Mesendoderm (in vitro differentiated cells): Measurements from ENCODE around the gene ELANE.

Experiments used
- DNase-seq: peaks from one replicate; pipeline ENCODE4 v3.0.0; 2013
- H2AK5ac ChIP-seq: 2 replicates; pipeline ENCODE4 v1.6.1; 2013; ENCODE audit warnings: low read length, inconsistent platforms
- H2BK120ac ChIP-seq: 2 replicates; pipeline ENCODE4 v1.6.1; 2013; ENCODE audit warnings: low read depth, mild to moderate bottlenecking, low read length, moderate library complexity, mixed read lengths
- H2BK15ac ChIP-seq: replicated peaks from 2 replicates; pipeline ENCODE4 v1.6.1; 2013; ENCODE audit warnings: low read depth, mild to moderate bottlenecking, moderate library complexity
- H2BK5ac ChIP-seq: 2 replicates; pipeline ENCODE4 v1.6.1; 2013; ENCODE audit warnings: low read length, inconsistent platforms
- H3K18ac ChIP-seq: 2 replicates; pipeline ENCODE4 v1.6.1; 2013; ENCODE audit warnings: mild to moderate bottlenecking, low read length, mixed read lengths
- H3K23ac ChIP-seq: one replicate; pipeline ENCODE4 v1.6.1; 2013; ENCODE audit warnings: low read length
- H3K27ac ChIP-seq: 2 replicates; pipeline ENCODE4 v1.5.1; 2013; ENCODE audit warnings: low read depth, mild to moderate bottlenecking, inconsistent platforms, low read length, moderate library complexity
- H3K27me3 ChIP-seq: 2 replicates; pipeline ENCODE4 v1.6.1; 2013; ENCODE audit warnings: low read length, control low read depth, mild to moderate bottlenecking, inconsistent platforms; ENCODE audit not compliant: insufficient read depth, poor library complexity
- H3K36me3 ChIP-seq: 2 replicates; pipeline ENCODE4 v1.6.1; 2013; ENCODE audit warnings: low read length, inconsistent platforms; ENCODE audit not compliant: control insufficient read depth, insufficient read depth
- H3K4ac ChIP-seq: one replicate; pipeline ENCODE4 v1.6.1; 2013; ENCODE audit warnings: low read depth, mild to moderate bottlenecking, low read length, moderate library complexity
- H3K4me1 ChIP-seq: 2 replicates; pipeline ENCODE4 v1.6.1; 2013; ENCODE audit warnings: low read depth, low read length, inconsistent platforms; ENCODE audit not compliant: control insufficient read depth
- H3K4me2 ChIP-seq: 2 replicates; pipeline ENCODE4 v1.6.1; 2013; ENCODE audit warnings: low read length
- H3K4me3 ChIP-seq: 2 replicates; pipeline ENCODE4 v1.5.1; 2013; ENCODE audit warnings: mild to moderate bottlenecking, low read length
- H3K56ac ChIP-seq: one replicate; pipeline ENCODE4 v1.6.1; 2013; ENCODE audit warnings: low read length
- H3K79me1 ChIP-seq: 2 replicates; pipeline ENCODE4 v1.6.1; 2013; ENCODE audit warnings: low read length, inconsistent platforms
- H3K79me2 ChIP-seq: 2 replicates; pipeline ENCODE4 v1.6.1; 2013; ENCODE audit warnings: mild to moderate bottlenecking, low read length; ENCODE audit not compliant: control insufficient read depth, insufficient read depth
- H3K9ac ChIP-seq: 2 replicates; pipeline ENCODE4 v1.6.1; 2013; ENCODE audit warnings: low read length, inconsistent platforms
- H4K5ac ChIP-seq: one replicate; pipeline ENCODE4 v1.6.1; 2013; ENCODE audit warnings: low read length
- H4K8ac ChIP-seq: one replicate; pipeline ENCODE4 v1.6.1; 2013; ENCODE audit warnings: low read depth, mild to moderate bottlenecking, control low read depth, low read length, moderate library complexity
- WGBS: extraction: QIAGEN DNeasy Blood & Tissue Kit; methylation state at CpG from one replicate; pipeline ENCODE4 v1.1.7; 2013; ENCODE audit warnings: low lambda C conversion rate, missing lambda C conversion rate; ENCODE audit not compliant: insufficient coverage; ENCODE audit errors: extremely low coverage; 5-methylcytosine and 5-hydroxymethylcytosine counted together

Gene ELANE

GRCh38 chr19:887072-887471 is 35.0 kb downstream of the ELANE start:
- Histone ChIP-seq H3K23ac (no peak overlapping the region), H2AK5ac (no peak overlapping the region), H3K56ac (no peak overlapping the region), H3K79me2 (peaks cover under 1% of the 10 kb centered on the region), H4K5ac (no peak overlapping the region), H3K4me2 (no peak overlapping the region), H3K4ac (no peak overlapping the region), H3K27ac (no peak overlapping the region), H4K8ac (no peak overlapping the region), H3K9ac (no peak overlapping the region), H3K79me1 (no peaks in the 10 kb centered on the region), H3K18ac (no peak overlapping the region), H3K4me3 (no peak overlapping the region), H3K27me3 (no peaks in the 10 kb centered on the region), H3K36me3 (peaks cover 2% of the 10 kb centered on the region), H2BK120ac (no peak overlapping the region), H2BK5ac (no peak overlapping the region), H2BK15ac (no peak overlapping the region), H3K4me1 (no peaks in the 10 kb centered on the region)
- DNase-seq: peak; percentile 65
- no CpG with 5 or more reads among the region's 16 CpGs for WGBS

- peaks cover 2% of the 10 kb centered on the region for H3K36me3 ChIP-seq
- H3K4ac ChIP-seq: no peak overlapping the region
- no peak overlapping the region for H3K4me3 ChIP-seq
- no peak overlapping the region for H3K9ac ChIP-seq
- no peak overlapping the region for H2BK120ac ChIP-seq
- no peak for DNase-seq
- no CpG with 5 or more reads among the region's 10 CpGs for whole genome bisulfite sequencing
- H2BK15ac ChIP-seq: no peak overlapping the region
- H3K56ac ChIP-seq: no peak overlapping the region
- no peak overlapping the region for H4K8ac ChIP-seq
- no peaks in the 10 kb centered on the region for H3K27me3 ChIP-seq
- no peak overlapping the region for H4K5ac ChIP-seq
- peaks cover 3% of the 10 kb centered on the region for H3K79me2 ChIP-seq
- H2BK5ac ChIP-seq: no peak overlapping the region
- no peak overlapping the region for H3K27ac ChIP-seq
- no peaks in the 10 kb centered on the region for H3K79me1 ChIP-seq
- no peak overlapping the region for H3K18ac ChIP-seq
- no peak overlapping the region for H3K23ac ChIP-seq
- no peak overlapping the region for H3K4me2 ChIP-seq
- H2AK5ac ChIP-seq: no peak overlapping the region
- H3K4me1 ChIP-seq: no peaks in the 10 kb centered on the region
Observed at GRCh38 chr19:887599-887998, 35.5 kb downstream of the ELANE start.

GRCh38 chr19:888581-889385 is 36.7 kb downstream of the ELANE start:
- Histone ChIP-seq H3K4me1 (no peaks in the 10 kb centered on the region), H2BK5ac (no peak overlapping the region), H4K8ac (no peak overlapping the region), H3K4ac (no peak overlapping the region), H3K18ac (no peak overlapping the region), H3K36me3 (peaks cover 2% of the 10 kb centered on the region), H3K4me3 (no peak overlapping the region), H2BK15ac (no peak overlapping the region), H2AK5ac (no peak overlapping the region), H3K23ac (no peak overlapping the region), H3K9ac (no peak overlapping the region), H3K27ac (no peak overlapping the region), H3K27me3 (no peaks in the 10 kb centered on the region), H3K4me2 (no peak overlapping the region), H3K79me1 (no peaks in the 10 kb centered on the region), H3K79me2 (peaks cover 3% of the 10 kb centered on the region), H4K5ac (no peak overlapping the region), H2BK120ac (no peak overlapping the region), H3K56ac (no peak overlapping the region)
- no peak for DNase-seq
- no CpG with 5 or more reads among the region's 30 CpGs for WGBS

GRCh38 chr19:889662-890295 is 37.7 kb downstream of the ELANE start:
- Histone ChIP-seq H4K8ac (no peak overlapping the region), H3K23ac (no peak overlapping the region), H3K18ac (no peak overlapping the region), H2BK120ac (no peak overlapping the region), H3K4me2 (no peak overlapping the region), H3K79me1 (no peaks in the 10 kb centered on the region), H3K27me3 (no peaks in the 10 kb centered on the region), H4K5ac (no peak overlapping the region), H2BK5ac (no peak overlapping the region), H3K56ac (no peak overlapping the region), H3K4me3 (no peak overlapping the region), H2BK15ac (no peak overlapping the region), H3K36me3 (peaks cover 2% of the 10 kb centered on the region), H2AK5ac (no peak overlapping the region), H3K27ac (no peak overlapping the region), H3K79me2 (peaks cover 3% of the 10 kb centered on the region), H3K4me1 (no peaks in the 10 kb centered on the region), H3K4ac (no peak overlapping the region), H3K9ac (no peak overlapping the region)
- no peak for DNase-seq
- no CpG with 5 or more reads among the region's 26 CpGs for WGBS

GRCh38 chr19:890831-891230 is 38.7 kb downstream of the ELANE start:
- Histone ChIP-seq H3K4me1 (no peaks in the 10 kb centered on the region), H3K79me1 (no peaks in the 10 kb centered on the region), H3K23ac (no peak overlapping the region), H3K56ac (no peak overlapping the region), H2BK120ac (no peak overlapping the region), H3K27ac (no peak overlapping the region), H3K79me2 (peaks cover 3% of the 10 kb centered on the region), H3K27me3 (no peaks in the 10 kb centered on the region), H3K4ac (no peak overlapping the region), H3K36me3 (peaks cover 1% of the 10 kb centered on the region), H2BK5ac (no peak overlapping the region), H3K4me2 (no peak overlapping the region), H3K9ac (no peak overlapping the region), H3K18ac (no peak overlapping the region), H2AK5ac (no peak overlapping the region), H4K5ac (no peak overlapping the region), H4K8ac (no peak overlapping the region), H2BK15ac (no peak overlapping the region), H3K4me3 (no peak overlapping the region)
- no CpG with 5 or more reads among the region's 18 CpGs for WGBS
- DNase-seq: no peak
